GM18861 (cell line): ENCODE measurements around the gene CSTF2.
"Not testable (repeated sequence)": the region's sequence is repeated elsewhere in the genome, so short reads cannot be mapped to it uniquely, and the experiment has no call there.

Source experiments
- ATAC-seq: cut with Tn5 transposase; IDR thresholded peaks from one replicate; pipeline ENCODE4 v1.9.1; 2021; ENCODE audit not compliant: unreplicated experiment

Gene CSTF2, protein sequence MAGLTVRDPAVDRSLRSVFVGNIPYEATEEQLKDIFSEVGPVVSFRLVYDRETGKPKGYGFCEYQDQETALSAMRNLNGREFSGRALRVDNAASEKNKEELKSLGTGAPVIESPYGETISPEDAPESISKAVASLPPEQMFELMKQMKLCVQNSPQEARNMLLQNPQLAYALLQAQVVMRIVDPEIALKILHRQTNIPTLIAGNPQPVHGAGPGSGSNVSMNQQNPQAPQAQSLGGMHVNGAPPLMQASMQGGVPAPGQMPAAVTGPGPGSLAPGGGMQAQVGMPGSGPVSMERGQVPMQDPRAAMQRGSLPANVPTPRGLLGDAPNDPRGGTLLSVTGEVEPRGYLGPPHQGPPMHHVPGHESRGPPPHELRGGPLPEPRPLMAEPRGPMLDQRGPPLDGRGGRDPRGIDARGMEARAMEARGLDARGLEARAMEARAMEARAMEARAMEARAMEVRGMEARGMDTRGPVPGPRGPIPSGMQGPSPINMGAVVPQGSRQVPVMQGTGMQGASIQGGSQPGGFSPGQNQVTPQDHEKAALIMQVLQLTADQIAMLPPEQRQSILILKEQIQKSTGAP

DNA sequence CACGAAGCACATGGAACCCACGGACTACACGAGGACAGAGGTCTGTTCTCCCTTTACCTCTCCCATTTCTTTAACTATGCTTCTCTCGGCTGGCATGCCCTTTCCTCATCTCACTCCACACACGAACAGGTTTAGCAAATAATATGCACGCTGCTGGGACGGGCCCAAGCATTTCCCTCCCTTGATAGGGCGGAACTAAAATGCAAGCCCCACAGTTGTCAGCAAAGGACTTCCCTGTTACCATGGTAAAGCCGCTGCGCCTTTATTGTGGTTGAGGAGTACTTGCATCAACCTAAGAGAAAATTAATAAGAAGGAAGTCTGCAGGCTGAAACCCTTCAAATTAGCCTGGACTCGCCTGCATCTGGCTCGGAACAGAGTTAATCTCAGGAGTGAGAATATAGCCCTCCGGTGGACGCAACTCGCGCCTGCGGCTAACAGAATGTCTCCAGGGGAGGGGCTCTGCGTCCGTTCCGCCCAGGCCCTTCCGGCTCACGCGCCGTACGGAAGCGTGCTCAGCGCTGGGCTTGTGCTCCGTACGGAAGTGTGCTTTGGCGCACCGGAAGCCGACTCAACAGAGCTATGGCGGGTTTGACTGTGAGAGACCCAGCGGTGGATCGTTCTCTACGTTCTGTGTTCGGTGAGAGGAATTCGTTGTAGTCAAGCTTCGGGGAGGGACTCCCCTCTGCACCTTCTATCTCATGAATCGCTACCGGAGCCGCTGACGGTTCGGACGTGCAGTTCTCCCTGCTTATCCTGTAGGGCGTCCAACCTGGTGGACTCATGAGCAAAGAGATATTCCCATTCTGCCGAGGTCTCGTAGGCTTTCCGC is at the start of gene CSTF2:
TSS of gene CSTF2 (plus strand) at position 555 of the 830 bp plus-strand sequence. CDS start at position 581, 26 bp downstream.
- peak; percentile 96 for ATAC-seq

DNA sequence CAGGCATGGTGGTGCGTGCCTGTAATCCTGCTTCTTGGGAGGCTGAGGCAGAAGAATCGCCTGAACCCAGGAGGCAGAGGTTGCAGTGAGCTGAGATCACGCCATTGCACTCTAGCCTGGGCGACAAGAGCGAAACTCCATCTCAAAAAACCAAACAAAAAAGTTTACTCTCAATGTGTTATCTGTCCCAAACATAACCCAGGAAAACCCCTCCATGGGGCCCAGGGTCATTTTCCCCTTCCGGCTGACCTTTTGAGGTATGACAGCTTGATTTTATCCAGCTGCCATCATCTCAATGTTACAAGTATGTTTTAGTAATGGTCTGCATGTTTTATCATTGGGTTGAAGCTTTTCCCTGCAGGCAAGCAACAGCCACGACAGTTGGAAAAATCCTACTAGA is 23.8 kb upstream of the CSTF2 start:
- ATAC-seq: not testable (repeated sequence)

DNA sequence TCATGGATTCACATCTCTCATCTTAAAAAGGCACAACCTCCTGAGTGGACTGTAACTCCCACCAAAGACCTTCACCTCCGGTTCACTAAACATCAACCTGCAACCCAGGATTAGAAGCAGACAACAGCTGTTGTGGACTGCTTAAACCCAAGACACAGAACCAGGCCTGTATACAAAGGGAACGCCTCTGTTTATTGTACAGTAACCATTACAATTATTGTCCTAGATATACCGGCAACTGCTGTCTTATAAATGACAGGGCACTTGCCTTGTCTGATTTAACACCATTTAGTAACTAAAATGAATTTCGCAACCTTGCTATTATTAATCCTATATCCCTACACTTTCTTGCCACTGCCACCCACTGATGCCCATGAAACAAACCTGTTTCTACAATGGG is 22.8 kb upstream of the CSTF2 start:
- ATAC-seq: no peak

DNA sequence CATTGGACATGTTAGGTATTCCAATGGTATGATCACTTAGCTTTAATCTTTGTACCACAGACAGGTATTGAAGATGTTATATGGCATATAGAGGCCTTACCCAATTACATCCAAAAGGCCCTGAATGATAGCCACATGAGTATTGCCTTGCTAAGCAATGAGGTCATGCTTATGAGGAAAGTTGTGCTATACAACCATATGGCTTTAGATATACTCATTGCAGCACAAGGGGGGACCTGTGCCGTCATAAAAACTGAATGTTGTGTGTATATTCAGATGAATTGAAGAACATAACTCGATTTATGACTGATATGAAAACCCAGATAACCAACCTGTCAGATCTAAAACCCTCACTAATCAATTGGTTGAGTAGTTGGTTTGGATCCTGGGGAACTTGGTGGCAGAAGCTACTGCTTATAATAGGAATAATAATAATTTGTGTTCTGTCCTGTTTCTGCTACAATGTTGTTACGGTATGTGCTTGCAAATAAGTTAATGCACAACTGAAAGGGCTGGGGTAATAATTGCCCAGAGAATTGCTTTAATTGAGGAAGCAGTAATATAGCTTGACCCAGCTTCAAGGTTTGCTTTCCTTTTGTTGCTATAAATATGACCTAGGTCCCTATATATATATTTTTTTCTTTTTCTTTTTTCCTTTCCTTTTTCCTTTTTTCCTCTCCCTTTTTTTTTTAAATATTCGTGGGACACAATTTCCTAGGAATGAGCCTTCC is 21.5 kb upstream of the CSTF2 start:
- no peak for ATAC-seq

DNA sequence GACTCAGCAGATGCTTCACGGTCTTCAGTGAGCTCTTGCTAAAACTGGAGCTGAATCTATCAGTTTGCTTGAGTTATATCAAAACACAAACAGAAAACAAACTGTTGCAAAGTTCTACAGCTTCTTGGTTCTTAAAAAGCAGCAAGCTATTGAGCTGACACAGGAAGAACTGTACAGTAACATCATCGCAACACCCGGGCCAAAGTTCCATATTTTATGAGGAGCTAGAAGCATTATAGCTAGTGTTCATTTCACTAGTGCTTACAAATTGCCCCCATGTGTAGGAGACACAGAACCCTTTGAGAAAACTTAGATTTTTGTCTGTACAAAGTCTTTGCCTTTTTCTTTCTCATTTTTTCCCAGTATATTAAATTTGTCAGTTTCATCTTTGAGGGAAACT is 17.3 kb upstream of the CSTF2 start:
- no peak for ATAC-seq

DNA sequence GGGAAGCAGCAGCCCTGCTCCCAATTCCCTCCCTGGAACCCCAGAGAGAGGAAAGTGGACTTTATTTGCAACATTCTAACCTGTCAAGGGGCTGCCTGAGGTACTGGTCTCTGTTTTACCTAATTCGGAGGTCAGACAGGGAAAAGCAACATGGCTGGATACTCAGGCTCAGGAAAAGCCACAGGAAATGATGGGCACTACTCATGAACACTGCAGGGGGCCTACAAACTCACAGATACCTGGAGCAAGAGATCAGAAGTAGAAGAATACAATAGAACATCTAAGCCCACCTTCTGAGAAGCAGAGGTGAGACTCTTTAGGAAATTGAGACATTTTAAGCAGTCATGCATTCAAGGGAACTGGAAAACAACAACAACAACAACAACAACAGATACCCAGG is 15.4 kb upstream of the CSTF2 start:
- no peak for ATAC-seq

DNA sequence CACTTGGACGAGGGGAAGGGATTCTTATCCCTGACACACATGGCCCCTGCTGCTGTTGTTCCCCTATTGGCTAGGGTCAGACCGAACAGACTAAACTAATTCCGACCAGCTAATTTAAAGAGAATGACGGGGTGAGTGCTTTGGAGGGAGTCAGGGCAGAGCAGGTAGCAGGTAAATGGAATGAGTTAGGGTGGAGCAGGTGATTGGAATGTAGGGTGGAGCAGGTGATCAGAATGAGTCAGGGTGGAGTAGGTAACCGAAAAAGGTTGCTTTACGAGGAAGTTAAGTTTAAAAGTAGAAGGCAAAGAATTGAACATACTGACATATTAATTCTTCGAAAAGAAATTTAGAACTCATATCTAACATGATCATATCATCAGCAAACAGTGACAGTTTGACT is 11.9 kb upstream of the CSTF2 start:
- ATAC-seq: not testable (repeated sequence)

DNA sequence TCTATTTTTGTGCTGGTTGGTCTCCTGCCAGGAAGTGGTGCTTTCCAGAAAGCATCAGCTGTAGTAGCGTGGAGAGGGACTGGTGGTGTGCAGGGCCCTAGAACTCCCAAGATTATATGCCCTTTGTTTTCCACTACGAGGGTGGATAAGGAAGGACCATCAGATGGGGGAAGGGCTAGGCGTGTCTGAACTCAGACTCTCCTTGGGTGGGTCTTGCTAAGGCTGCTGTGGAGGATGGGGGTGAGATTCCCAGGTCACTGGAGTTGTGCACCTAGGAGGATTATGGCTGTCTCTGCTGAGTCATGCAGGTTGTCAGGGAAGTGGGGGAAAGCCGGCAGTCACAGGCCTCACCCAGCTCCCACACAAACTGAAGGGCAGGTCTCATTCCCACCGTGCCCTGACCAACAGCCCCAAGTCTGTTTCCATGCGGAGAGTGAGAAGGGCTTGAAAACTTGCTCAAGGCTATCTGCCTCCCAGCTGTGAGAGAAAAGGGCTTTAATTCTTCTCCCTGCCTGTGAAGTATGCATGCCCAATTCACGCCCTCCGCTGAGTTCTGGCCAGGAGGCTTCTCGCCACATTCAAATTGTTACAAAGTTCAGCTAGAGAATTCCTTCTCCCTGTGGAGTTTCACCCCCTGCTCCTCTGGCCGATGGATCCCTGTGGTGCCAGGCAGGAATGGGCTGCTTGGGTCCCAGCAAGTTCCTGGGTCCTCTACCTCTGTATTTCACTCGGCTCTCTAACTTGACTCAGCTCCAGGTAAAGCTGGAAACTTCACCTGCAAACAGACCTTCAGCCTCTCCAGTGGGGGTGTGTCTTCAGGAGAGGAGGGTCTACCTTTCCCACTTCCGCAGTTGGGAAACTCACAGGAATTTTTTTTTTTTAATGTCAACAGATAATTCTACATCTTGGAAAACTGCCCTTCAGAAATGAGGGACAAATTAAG is 7.7 kb upstream of the CSTF2 start:
- no peak for ATAC-seq

DNA sequence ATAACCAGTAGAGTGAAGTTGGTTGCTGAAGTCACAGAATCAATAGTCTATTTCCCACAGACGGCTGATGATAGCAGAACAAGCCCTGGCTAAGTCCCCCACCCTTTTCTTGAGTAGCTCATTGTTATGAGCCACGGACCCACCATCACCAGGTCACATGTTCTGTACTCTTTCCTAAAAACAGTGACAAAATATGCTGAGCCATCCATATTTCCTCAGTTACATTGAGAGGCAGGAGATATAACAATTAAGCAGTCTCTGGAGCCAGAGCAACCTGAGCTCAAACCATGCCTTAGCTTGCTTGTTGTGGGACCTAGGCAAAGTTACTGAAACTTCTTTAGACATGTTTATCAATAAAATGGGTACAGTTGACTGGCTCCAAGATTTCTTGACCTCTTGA is 2.9 kb upstream of the CSTF2 start:
- no peak for ATAC-seq

DNA sequence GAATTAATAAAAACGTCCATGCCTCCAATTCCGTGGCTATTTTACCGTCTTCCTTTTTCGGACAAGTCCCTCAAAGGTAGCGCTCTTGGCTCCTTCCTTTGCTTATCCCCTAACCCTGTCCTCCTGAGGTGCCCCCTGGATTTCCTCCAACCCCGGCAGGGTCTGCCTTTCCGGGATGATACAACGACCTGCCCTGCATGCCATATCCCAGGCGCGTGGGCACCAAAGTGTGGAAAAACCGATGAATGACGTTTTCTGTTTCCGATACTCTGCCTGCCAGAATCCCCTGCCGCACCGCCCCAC is 706 bp upstream of the CSTF2 start:
- no peak for ATAC-seq

DNA sequence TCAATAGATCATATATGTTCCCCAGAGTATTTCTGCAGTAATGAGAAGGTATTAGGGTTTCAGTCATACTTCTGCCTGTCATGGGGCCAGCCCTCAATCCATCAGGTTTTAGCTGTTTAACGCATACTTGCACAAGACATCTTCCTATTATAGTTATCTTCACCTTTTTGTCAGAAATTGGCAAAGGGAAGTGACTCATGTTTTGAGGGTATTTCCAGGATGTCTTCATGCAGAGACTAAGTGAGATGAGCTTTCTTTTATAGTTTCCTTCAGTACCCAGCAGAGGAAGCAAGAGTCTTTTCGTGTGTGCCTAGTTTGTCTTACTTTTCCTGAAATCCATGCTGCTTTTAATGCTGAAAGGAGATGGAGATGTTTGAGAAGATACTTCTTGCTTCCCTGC is 9.5 kb downstream of the CSTF2 start:
- ATAC-seq: peak; percentile 84

DNA sequence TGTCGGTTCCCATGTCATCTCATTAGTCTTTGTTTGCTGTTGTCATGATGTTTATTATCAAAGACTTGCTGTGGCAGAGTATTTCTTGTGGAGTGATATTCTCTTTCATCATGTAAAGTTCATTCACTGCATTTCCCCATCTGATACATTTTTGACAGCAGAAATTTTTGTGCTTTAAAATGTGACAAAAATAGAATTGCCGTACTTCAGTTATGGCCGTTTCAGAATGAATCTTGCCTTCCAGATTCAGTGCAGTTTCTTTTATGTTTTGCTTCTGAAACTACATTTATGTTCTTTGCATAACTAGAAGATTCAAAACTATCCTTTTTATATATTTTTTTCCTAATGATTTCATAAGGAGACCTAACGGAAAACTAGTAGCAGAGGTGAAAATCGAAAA is 10.0 kb downstream of the CSTF2 start:
- no peak for ATAC-seq

DNA sequence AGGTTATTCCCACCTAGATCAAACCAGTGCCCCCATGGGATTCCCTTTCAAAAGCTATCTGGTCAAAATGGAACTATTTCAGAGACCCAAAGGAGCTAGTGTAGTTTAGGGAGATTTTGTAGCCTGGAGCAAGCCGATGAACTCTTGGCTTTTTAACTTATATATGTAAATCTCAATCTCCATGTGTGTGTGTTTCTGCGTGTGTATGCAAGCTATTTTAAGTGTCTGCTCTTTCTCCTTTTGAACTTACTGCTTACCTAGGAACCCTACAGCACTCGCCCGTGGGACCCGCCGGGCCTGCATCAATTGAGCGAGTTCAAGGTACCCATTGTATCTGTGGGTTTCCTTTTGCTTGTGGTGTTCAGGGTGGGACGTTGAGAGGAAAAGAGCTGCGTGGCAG is 10.4 kb downstream of the CSTF2 start:
- no peak for ATAC-seq

DNA sequence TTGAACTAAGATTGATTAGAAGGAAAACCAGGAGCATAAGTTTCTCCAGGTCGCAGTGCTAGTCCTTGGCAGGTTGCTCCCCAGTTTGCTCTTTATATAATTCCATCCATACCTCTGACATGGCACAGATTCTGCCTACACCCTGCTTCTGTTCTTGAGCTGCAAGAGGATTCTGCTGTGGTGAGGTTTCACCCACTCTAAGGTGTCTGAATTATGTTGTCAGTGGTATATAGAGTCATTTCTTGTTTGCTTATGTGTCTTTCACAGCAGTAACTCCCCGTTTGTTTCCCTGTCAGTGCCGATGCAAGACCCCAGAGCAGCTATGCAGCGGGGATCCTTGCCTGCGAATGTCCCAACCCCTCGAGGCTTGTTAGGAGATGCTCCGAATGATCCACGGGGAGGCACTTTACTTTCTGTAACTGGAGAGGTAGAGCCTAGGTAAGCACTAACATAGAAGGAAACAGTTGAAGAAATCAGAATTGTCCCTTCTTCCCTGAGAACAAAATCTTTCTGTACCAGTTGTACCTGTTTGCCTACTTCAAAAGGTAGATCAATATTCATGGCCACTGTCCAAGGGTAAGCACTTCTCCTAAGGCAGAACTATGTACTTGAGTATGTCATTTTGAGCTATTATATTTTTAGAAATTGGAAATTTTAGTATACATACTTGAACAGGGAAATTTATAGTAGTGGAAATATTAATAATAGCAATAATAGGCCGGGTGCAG is 11.2 kb downstream of the CSTF2 start:
- ATAC-seq: no peak

DNA sequence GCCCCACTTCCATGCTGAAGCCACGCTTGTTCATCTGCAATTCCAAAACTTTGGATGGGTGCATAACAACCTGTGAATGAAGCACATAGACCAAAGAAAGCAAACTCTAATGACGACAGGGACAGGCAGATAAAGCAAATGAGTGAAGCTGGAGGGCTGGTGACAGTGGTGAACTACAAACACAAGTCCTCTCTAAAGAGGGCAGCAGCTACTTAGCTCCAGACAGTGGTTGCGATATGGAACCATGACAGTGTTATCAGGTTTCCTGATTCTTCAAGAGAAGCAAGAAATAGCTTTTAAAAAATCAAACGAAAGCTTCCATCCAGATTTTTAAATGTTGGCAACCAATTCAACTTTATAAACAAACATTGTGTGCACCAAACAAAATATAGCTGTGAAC is 30.1 kb downstream of the CSTF2 start:
- no peak for ATAC-seq

DNA sequence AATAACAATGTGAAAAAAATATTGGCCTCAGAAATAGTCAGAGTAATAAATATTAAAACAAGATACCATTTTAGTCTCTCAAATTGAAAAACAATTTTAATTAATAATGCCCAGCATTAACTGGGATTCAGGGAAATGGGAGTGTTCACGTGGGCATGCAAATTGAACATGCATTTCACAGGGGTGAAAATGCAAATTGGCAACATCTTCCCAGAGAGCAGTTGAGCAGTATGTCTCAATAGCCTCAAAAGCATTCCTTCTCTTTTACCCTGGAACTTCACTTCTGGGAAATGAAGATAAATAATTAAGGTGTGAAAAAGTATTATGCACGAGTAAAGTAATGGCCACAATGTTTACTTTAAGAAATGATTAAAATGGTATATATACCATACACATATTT is 32.6 kb downstream of the CSTF2 start:
- no peak for ATAC-seq

DNA sequence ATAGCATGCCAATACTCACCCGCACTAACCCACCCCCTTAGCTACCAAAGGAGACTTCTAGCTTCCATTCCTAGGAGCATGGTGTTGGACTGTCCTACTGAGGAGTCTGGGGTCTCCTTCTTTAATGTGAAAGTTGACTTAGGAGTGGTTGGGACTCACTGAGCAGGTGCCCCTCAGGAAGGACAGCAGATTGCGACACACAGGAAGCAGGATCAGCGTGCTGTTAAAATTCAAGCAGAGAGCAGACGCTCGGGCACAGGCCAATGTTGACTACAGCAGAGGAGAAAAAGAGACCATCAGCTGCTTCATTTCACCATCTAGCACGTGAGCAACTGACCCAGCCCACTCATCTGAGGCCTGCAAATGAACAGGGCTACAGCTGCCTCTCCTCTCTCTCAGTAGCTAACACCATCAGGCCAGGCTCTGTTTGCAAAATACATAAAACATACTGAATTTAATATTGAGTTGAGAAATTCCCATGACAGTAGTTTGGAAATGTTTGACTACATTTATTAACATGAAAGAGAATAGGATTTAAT is 43.2 kb downstream of the CSTF2 start:
- no peak for ATAC-seq

DNA sequence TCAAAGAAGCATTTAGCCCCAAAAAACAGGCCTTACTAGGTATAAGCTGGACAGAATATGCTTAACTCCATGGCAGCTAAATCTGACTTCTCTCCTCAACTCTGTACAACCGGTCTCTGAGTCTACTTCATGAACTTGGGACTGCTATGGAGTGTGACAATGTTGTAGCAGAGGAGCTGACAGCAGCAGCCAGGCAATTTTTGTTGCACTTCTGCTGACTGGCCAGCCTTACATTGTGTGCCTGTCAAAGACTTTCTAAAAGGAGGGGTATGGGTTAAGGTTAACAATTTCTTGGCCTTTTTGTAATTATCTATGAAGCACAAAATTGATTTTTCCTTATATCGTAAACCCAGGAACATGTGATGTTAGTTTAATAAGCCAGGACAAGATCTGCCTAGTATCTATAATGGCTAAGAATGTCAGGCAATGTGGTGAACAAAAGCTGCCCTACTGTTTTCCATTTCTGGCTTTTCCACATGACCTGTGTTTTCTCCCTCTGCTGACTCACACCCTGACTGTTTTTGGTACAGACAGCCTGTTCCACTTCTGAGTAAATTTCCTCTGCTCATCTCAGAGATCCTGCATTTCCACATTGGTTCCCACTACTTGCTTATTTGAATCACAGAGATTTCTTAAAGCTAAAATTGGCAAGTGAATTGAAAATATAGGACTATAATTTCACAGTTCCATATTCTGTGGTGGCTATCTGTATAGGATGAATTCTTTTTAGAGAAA is 44.6 kb downstream of the CSTF2 start:
- ATAC-seq: no peak

DNA sequence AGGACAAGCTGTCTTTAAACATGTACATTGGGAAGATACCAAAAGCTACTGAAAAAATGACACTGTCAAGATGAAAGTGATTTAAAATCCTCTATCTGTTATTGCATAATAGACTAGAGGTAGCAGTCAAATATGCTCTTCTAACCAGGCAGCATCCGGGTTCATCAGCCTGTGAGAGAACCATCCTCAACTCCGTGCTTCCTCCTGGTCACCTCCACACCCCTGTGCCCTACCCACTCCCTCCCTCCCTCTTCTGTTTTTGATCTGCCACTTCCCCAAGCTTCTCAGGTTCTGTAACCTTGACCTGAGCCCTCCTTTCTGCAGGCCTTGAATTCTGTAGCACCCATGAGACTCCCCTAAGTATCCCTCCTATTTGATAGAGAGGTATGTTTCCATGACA is 48.1 kb downstream of the CSTF2 start:
- no peak for ATAC-seq
